Measurements from ENCODE around the gene DNAH8. TPM values are rescaled to one million over a fixed set of nuclear protein-coding genes. Genes with fewer than 3 reads are reported as not detected.

Gene DNAH8, protein sequence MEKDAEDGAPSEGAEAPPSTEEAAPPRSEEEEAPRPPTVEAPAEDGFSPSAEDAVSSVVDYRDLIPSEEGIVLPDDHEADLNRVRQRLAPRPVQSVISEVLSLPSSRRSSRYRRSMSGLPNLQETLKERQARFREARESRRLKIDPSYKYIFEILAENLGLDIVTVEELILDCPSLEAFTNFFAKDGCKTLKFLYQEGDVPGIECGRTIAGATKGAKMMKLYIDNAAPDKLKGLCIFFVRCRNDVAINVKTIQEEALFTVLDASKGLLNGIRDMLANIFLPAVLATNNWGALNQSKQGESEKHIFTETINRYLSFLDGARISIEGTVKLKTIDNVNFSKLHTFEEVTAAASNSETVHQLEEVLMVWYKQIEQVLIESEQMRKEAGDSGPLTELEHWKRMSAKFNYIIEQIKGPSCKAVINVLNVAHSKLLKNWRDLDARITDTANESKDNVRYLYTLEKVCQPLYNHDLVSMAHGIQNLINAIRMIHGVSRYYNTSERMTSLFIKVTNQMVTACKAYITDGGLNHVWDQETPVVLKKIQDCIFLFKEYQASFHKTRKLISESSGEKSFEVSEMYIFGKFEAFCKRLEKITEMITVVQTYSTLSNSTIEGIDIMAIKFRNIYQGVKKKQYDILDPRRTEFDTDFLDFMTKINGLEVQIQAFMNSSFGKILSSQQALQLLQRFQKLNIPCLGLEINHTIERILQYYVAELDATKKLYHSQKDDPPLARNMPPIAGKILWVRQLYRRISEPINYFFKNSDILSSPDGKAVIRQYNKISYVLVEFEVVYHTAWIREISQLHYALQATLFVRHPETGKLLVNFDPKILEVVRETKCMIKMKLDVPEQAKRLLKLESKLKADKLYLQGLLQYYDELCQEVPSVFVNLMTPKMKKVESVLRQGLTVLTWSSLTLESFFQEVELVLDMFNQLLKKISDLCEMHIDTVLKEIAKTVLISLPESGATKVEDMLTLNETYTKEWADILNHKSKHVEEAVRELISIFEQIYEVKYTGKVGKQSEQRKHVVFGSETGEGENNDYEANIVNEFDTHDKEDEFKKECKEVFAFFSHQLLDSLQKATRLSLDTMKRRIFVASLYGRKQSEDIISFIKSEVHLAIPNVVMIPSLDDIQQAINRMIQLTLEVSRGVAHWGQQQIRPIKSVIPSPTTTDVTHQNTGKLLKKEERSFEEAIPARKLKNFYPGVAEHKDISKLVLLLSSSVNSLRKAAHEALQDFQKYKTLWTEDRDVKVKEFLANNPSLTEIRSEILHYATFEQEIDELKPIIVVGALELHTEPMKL (N-terminal part only)
- 1 to 10 TPM in 7 of 12 donors, under 1 TPM in 3, not detected in 2; 0.37 to 7.6 (median 3.6) TPM for polyA plus RNA-seq (ENCODE audit: insufficient read length in 12 of 12)
- long read RNA-seq, donor 1 = 0 reads
- long read RNA-seq, donor 2 = 0 reads
- long read RNA-seq, donor 3 = 0 reads
- long read RNA-seq, donor 4 = 0 reads
- long read RNA-seq, donor 5 = 0 reads
- long read RNA-seq, donor 6 = 0 reads
- long read RNA-seq, donor 7 = 0 reads
- long read RNA-seq, donor 8 = 0 reads
- long read RNA-seq, donor 9 = 0 reads
- long read RNA-seq, donor 10 = 0 reads
- long read RNA-seq, donor 11 = 0 reads

DNA sequence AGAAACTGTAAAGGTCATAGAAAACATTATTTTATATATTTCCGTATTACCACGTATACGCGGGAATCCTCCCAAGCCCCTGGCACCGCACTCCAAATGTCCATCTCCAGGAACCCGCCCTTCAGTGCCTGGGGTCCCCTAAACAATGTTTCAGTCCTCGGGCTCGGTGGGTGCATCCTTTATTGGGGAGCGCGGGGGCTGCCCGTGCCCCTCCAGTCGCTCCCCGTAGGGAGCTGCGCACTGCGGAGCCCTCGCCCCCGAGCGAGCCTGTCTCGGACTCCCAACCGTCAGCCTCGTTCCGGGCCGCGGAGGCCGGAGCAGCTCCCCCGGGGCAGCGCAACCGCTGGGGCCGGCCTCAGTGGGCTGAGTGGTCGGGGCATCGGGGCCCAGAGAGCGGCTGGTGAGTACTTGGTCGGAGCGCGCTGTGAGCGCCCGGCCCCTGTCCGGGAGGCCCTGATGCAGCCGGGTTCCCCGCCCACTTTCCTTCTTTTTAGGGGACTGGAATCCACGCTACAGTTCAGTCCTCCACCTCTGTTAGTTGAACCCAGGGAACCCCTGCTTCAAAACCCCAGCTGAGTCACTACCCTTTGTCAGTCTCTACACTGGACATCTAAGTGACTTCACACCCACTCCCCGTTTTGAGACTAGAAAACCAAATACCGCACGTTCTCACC lies at the start of gene DNAH8:
Gene DNAH8, plus strand, starts transcription at position 296 of the 674 bp plus-strand sequence. CDS start 7,499 bp downstream, outside the sequence.
- DNase-seq = no peak

DNA sequence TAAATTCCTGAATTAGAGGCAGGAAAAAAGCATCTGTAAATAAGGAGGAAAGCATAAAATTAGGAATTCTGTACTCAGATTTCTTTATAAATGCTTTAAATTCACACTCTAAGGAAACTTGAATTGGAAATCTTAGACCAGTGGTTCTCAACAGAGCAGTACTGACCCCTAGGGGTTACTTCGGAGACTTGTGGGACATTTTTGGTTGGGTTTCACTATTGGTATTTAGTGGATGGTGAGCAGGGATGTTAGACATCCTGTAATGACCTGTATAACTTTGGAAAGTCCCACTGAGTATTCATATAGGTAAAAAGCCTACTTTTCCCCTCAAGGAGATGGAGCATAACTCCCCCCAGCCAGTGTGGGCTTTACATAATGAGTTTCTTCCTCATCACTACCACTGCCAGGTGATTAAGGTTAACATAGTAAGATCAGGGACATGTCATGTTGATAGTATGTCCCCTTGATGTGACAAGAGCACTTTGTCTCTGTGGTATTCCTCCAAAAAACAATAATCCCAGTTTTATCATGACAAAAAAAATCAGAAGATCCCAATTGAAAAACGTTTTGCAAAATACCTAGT lies 43.1 kb upstream of the DNAH8 start:
- DNase-seq = peak; percentile 16

DNA sequence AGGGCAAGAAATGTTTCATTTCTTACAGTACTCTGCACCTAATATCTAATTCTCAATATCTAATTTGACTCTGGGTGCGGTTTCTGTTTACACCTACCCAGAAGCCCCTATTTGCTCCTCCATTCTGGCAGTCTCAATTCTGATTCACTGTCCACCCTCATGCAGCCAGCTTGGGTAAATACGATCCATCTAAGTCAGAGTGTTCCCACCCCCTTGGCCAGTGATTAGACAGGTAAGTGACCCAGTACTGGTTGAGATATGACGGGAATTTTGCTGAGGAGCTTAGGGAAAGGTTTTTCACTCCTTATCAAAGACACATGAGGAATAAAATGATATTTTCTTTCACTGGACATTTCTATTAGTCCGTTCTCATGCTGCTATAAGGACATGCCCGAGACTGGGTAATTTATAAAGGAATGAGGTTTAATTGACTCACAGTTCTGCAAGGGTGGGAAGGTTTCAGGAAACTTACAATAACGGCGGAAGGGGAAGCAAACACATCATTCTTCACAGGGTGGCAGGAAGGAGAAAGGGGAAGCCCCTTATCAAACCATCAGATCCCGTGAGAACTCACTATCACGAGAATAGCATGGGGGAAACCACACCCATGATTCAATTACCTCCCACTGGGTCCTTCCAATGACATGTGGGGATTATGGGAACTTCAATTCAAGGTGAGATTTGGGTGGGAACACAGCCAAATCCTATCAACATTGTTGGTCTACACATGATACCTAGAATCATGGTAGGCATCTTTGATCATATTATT lies 41.5 kb upstream of the DNAH8 start:
- no peak for DNase-seq

DNA sequence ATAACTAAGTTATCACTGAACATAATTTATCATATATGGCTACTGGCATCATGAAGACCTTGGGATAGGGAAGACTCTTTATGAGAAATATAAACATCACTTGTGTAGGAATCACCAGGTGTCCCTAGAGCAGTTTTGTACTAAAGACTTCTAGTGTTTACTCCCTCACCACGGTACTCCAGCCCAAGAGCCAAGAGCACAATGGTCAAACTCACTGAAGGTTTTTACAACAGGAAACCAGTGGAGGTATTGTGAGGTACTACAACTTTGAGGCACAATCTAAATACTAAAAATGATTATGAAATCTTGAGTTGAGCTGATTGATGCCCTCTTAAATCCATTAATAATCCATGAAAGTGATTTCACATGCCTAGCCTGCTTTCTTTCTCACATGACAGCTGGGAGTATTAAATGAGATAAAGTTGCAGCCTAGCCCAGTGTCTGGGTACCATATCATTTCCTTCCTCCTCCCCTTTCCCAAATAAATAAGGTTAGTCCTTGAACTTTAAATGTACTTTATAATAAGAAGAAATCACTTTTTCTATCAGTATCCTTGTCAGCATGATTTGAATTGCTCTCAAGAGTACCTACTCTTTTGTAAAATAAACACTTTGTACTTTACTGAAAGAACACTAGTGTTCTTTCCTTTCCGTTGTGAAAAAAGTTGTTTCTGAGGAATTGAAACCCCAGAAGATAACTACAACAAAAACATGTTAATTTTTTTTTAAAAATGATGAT lies 38.7 kb upstream of the DNAH8 start:
- no peak for DNase-seq

DNA sequence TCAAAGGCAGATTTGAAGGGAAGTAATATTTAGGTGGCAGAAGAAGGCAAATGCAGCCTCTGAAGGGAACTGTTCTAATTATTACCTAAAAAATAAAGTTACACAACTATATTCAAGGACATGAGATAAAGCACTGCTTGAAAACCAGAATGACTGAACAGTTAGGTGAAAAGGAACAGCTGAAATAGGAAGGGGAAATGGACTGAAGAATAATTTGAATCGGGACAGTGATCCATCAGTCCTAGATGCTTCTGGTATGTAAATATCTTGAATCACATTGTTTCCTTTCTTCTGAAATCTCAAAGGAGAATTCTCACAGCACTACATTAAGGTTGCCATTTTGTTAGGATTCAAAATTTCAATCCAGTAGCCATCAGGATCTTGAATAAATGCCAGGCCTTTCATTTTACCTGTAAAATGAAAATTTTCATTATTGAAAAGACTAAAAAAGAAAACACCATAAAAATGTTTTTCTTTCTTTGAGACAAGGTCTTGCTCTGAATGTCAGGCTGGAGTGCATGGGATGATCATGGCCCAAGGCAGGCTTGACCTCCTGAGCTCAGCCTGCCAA lies 38.1 kb upstream of the DNAH8 start:
- no peak for DNase-seq

DNA sequence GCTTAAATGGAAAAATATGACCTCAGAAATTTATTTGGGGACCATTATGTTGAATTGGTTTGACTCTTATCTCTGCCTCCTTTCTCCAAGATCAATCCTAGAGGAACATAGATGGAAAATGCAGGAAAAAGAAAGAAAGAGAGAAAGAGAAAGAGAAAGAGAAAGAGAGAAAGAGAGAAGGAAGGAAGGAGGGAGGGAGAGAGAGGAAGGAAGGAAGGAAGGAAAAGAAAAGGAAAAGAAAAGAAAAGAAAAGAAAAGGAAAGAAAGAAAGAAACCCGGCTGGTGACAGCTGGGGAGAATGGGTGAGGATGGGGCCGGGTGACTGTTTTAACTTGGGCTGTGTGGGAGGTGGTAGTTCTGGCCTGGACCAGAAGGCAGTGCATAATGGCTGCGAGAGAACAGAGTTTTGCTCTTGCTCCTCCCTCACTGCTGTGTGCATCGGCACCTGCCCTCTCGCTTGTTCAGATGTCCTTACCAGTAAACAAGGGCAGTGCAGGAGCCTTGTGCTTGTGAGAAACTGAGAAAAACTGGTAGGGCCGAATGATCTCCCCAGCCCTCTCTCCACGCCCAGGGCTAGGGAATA lies 36.8 kb upstream of the DNAH8 start:
- no peak for DNase-seq

DNA sequence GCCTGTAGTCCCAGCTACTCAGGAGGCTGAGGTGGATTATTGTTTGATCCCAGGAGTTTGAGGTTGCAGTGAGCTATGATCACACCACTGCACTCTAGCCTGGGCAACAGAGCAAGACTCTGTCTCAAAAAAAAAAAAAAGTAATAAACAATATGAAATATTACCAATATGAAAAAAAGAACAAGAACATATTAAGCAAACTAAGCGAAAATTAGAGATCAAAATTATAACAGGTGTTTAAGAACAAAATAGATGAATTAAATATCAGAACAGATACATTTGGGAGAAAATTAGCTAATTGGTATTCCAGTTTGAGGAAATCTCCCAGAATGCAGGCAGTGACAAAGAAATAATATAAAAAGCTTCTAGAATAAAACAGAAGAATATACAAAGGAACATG lies 35.4 kb upstream of the DNAH8 start:
- no peak for DNase-seq

DNA sequence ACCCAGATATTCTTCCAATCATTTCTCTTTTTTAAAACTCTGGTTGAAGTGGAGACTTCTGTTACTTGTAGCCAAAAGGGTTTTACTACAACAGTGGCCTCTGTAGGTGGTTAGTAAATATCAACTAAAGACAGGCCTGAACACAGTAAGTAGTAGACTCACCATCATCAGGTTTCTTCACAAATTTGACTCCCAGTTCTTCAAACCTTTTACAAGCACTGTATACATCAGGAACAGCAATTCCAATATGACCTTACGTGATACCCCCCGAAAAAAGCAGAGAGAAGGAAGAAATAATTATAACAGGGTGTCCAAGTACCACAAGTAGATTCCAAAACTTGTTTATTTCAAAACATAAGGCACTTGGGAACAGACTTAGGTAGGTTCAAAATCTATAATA lies 33.3 kb upstream of the DNAH8 start:
- no peak for DNase-seq

DNA sequence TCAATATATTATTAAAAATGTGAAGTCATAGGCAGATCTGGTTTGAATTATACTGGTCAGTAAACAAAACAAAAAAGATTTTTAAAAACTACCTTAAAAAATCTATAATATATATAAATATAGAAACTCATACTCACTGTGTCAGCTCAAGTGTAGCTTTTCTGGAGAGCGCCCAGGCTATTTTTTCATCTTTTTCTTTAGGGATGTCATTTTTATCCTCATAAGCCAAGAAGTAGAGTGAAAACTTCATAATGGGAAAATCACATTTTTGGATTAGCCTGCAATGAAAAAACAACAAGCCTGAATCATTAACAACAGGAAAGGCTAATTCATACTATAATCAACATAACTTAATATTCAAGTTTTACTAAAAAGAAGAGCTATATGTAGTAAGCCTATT lies 30.9 kb upstream of the DNAH8 start:
- peak; percentile 27 for DNase-seq

DNA sequence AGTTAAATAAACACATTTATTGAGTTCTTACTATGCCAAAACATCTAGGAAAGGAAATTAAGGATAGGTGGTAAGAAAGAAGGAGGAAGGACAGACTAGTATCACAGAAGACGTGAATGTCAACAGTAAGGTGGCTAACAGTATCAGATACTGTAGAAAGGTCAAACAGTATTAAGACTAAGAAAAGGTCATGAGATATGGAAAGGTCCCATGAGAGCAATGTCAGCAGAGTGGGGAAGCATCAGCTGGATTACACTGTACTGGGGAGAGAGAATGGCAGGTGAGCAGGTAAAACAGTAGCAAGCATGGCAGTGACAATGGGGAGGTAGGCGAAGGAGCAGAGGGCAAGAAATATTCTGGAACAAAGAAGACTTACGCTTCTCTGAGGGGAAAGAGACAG lies 30.2 kb upstream of the DNAH8 start:
- DNase-seq = no peak

DNA sequence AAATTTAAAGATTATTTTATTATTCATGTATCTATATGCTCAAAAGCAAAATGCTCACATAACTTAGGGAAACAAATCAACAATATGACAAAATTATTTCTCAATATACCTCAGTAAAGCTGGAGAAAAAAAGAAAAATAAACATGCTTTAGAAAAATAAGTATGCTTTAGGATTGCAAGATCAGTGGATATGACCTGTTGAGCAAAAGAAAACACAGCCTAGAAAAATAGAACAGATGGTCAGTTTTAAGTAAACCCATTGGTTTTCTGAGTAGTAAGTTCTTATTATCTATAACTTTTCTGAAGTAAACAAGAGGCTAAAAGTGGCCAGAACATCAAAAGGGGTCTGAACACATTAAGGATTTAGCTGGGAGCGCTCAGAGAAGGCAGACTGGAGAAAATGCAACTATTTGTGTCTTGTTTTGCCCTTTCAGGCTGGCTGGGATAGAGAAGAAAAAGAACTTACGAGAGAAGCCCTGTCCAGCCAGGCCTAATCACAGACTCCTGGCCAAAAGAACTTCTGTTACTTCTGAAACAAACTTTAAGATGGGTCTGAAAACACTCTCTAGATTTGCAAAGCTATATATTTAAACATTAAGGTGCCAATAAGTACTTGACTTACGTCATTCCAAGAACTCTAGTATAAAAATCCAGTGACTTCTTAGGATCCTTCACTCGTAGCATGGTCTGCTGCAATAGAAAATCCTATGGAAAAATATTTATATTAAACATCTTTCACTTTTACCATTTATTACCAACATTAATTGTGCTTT lies 28.7 kb upstream of the DNAH8 start:
- no peak for DNase-seq

DNA sequence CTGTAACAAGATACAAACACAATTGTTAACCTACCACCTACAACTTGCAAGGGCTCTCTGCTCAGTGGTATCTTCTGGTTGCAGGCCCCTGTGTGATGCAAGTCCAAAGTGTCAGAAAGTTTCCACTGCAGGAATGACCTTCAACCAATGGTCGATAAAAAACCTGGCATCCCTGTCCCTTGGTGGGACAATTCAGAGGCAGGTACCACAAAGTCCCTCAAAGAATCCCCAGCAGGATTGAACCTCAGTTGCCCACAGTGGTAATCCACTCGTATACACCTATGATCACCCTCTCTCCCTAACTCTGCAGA lies 28.1 kb upstream of the DNAH8 start:
- no peak for DNase-seq

DNA sequence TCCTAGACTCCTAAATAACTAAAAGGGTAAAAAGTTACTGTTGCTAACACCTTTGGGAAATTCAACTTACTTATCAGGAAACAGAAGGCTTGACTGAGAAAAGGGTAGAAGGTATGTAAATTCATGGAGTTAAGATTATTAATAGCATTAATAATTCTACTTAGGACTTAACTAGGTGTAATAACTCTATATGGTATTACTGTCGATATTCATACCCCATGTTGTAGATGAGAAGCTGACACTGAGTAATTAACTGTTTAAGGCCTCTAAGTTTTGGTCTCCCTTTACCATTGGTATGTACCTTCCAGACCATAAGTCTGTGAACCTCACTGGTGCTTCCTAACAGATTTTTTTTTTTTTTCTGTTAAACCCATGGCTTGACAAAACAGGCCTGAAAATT lies 27.6 kb upstream of the DNAH8 start:
- DNase-seq = no peak

DNA sequence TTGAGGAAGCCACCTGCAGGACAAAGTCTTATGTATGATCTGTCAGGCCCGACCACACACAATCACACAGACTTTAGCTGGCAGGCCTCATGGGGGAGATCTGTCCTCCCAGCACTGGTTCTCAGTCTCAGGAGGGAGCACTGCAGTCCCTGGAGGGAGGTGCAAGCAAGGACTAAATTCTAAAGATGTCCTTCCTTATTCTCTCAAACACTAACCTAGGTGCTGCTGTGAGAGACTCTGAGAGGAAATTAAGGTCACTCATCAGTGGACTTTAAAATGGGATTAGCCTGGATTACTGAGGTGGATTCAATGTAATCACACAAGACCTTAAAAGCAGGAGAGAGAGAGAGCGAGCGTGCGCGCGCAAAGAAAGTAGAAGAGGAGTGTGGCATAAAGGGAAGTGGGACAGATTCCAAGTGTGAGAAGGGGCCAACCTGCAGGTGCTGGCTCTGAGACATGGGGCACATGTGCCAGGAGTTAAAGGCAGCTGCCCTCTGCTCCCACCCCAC lies 26.5 kb upstream of the DNAH8 start:
- no peak for DNase-seq

DNA sequence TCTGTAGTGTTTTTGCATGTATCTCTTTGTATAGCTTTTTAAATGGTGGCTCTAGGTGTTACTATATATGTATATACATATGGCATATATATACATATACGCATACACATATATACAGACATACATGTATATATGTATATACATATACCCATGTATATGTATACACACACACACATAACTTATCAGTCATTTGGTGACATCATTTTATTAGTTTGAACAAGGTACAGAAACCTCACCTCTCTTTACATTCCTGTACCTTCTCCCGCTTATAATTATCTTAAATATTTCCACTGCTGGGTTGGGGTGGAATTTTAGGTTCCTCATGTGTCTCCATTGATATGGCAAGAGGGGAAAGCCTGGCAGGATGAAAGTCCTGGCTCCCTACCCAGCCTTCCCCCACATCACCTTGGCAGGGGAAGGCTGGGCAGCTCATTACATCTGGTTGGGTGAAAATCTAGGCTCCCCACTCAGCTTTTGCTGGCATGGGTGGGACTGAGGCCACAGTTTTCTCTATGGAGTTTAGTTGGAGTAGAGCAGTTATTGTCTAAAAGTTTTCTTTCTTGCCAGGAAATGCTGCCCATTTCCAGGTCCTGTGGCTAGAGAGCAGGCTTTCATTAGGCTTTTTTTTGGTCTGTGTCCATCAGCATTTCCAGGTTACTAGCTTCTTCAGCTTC lies 19.7 kb upstream of the DNAH8 start:
- no peak for DNase-seq

DNA sequence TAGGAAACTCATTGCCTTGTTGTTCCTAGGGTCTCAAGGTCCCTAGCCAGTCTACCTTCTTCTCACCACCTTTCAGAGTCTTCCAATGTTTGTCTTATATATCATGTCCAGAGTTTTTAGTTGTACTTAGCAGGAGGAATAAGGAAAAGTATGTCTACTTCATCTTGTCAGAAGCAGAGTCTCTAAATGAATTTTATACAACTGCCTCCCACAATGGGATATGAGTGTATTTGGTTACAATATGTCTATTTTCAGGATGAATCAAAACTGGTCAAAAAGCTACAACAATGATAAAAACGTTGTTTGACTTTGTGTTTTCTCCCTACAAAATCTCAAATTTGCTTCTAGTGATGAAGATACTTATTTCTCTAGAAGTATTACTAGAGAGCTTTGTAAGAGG lies 19.2 kb upstream of the DNAH8 start:
- no peak for DNase-seq

DNA sequence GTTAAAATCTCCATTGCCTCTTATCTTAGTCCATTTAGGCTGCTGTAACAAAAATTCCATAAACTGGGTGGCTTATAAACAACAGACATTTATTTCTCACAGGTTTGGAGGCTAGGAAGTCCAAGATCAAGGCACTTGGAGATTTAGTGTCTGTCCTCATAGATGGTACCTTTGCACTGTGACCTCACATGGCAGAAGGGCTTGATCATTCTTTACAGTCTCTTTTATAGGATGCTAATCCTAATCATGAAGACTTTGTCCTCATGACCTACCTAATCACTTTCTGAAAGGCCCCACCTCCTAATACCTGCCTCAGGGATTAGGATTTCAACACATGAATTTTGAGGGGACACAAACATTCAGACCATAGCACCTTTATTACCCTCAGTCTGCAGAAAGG lies 18.8 kb upstream of the DNAH8 start:
- no peak for DNase-seq
